Measurements from ENCODE around the gene GAD1.

DNA sequence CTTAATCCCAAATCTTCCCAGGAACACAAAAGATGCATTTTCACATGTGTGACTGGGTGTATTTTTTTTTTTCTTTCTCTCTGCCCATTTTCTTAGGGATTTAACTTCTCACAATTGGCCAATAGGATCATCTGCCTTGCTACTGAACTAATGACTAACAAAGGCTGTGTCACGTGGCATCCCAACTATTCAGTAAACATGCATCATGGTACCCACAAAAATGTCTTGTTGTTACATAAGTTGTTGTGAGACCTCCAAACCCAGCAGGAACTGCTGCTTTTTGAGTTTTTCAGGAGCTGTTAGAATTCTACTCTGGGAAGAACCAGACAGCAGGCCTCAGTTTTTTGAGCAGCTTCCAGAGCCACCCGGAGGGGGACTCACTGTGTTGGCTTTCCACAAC is 31.9 kb downstream of the GAD1 start:
- TF ChIP-seq, protein P1, sequence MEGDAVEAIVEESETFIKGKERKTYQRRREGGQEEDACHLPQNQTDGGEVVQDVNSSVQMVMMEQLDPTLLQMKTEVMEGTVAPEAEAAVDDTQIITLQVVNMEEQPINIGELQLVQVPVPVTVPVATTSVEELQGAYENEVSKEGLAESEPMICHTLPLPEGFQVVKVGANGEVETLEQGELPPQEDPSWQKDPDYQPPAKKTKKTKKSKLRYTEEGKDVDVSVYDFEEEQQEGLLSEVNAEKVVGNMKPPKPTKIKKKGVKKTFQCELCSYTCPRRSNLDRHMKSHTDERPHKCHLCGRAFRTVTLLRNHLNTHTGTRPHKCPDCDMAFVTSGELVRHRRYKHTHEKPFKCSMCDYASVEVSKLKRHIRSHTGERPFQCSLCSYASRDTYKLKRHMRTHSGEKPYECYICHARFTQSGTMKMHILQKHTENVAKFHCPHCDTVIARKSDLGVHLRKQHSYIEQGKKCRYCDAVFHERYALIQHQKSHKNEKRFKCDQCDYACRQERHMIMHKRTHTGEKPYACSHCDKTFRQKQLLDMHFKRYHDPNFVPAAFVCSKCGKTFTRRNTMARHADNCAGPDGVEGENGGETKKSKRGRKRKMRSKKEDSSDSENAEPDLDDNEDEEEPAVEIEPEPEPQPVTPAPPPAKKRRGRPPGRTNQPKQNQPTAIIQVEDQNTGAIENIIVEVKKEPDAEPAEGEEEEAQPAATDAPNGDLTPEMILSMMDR (conservative IDR thresholded peaks at IDR 0.05 in 1 of 2, IDR thresholded peaks at IDR 0.05 in 1 of 2; ENCODE audit: extremely low read depth in 1 of 2, insufficient read depth in 1 of 2, low read depth in 1 of 2, low read length in 2 of 2), result no peak
- TF ChIP-seq EZH2 (IDR thresholded peaks at IDR 0.05; ENCODE audit: borderline replicate concordance, low read length), result no peak

All from mammary epithelial cell (primary cell).